Suprapubic skin (tissue), 4 donors: ENCODE results near the gene SETD4. TPM values are rescaled to one million over a fixed set of nuclear protein-coding genes. Genes with fewer than 3 reads are reported as not detected.

ENCODE experiments used
- DNase-seq, 2 donors: peaks; one replicate each; pipeline ENCODE4 v3.0.0-alpha.2; 2019; ENCODE audit warnings: low spot score in 2 of 2
- H3K27ac ChIP-seq: fragments of 200-600 bp; sonication (generic); one replicate; pipeline ENCODE4 v1.5.1; 2019
- H3K27me3 ChIP-seq: fragments of 200-600 bp; sonication (generic); one replicate; pipeline ENCODE4 v1.5.1; 2019
- H3K36me3 ChIP-seq: fragments of 200-600 bp; sonication (generic); one replicate; pipeline ENCODE4 v1.5.1; 2019
- H3K4me1 ChIP-seq: fragments of 200-600 bp; sonication (generic); one replicate; pipeline ENCODE4 v1.5.1; 2019
- H3K4me3 ChIP-seq: fragments of 200-600 bp; sonication (generic); one replicate; pipeline ENCODE4 v1.5.1; 2019; ENCODE audit warnings: mild to moderate bottlenecking
- H3K9me3 ChIP-seq: fragments of 200-600 bp; sonication (generic); one replicate; pipeline ENCODE4 v1.5.1; 2019
- EP300 ChIP-seq: sonication (generic); formaldehyde crosslinking; IDR thresholded peaks from one replicate; pipeline ENCODE4 v1.6.1; 2017; ENCODE audit warnings: antibody characterized with exemption
- POLR2A ChIP-seq, 2 donors: fragments of 450-650 bp; IDR thresholded peaks; one replicate each; pipeline ENCODE4 v1.6.1; 2017; ENCODE audit warnings: antibody characterized with exemption in 2 of 2, mild to moderate bottlenecking in 2 of 2, moderate library complexity in 2 of 2
- POLR2AphosphoS5 ChIP-seq, 3 donors: sonication (generic); formaldehyde crosslinking; IDR thresholded peaks; one replicate each; pipeline ENCODE4 v1.6.1; 2017; ENCODE audit warnings: antibody characterized with exemption in 3 of 3
- WGBS: methylation state at CpG from one replicate; pipeline ENCODE4 v1.1.5; 2018; 5-methylcytosine and 5-hydroxymethylcytosine counted together
- total RNA-seq, 4 donors: library from RNA; depleted of rRNA; stranded (reverse); fragments of >200 nt; gene quantifications; one replicate each; pipeline ENCODE4 v1.1.0, GENCODE V29; 2016
- TF ChIP-seq, protein P1 (sequence below), 2 donors: fragments of 200-600 bp in 1 of 2; fragments of 450-650 bp in 1 of 2; sonication (generic) in 1 of 2; IDR thresholded peaks; one replicate each; pipeline ENCODE4 v1.5.1; 2016 to 2019; ENCODE audit warnings: antibody characterized with exemption in 2 of 2, mild to moderate bottlenecking in 1 of 2, moderate library complexity in 1 of 2

The SETD4 gene
- total RNA-seq, 4 donors from 2014 or later, result 20.8 to 80.9 (median 26.5) TPM

DNA sequence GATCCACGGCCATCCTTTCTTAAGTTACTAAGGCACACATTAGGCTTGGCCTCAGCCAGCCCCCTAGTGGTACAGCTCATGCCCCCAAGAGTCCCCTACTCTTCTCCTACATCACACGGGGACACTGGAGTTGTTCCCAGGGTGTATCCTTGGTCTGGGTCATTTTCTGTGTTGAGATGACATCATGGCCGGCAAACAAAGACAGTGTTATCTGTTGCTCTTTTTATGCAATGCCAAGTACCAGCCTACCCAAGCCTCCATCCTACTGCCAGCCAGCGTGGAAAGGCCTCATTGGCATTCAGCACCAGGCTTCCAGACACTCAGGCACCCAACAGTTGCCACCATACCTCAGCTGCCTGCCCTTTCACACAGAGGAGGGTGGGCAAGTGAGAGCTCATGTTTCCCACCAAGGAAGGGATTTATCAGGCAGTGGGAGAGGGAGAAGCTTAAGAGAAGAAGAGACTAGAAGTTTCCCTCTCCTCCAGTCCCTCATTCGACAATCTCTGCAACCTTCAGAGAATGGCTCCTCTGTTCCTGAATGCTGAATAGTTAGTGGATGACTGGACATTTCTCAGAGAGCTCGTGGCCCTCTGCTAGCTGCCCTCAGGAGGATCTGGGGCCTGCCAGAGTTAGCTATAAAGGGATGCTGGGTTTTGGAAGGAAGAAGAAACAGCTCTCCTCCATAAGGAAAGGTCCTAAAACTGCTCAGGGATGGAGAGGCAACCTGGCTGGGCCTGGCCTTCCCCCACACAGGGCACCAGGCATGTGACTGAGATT lies 27.2 kb upstream of the SETD4 start:
- no peaks in the 10 kb centered on the region for H3K27me3 ChIP-seq
- DNase-seq, result no peak
- no peak overlapping the region for H3K4me3 ChIP-seq
- H3K36me3 ChIP-seq, result no peaks in the 10 kb centered on the region
- H3K4me1 ChIP-seq, result peaks cover 11% of the 10 kb centered on the region
- no peak overlapping the region for H3K27ac ChIP-seq
- no peaks in the 10 kb centered on the region for H3K9me3 ChIP-seq
- TF ChIP-seq POLR2A (IDR thresholded peaks at IDR 0.05), result no peak
- no peak for TF ChIP-seq EP300
- TF ChIP-seq, protein P1, sequence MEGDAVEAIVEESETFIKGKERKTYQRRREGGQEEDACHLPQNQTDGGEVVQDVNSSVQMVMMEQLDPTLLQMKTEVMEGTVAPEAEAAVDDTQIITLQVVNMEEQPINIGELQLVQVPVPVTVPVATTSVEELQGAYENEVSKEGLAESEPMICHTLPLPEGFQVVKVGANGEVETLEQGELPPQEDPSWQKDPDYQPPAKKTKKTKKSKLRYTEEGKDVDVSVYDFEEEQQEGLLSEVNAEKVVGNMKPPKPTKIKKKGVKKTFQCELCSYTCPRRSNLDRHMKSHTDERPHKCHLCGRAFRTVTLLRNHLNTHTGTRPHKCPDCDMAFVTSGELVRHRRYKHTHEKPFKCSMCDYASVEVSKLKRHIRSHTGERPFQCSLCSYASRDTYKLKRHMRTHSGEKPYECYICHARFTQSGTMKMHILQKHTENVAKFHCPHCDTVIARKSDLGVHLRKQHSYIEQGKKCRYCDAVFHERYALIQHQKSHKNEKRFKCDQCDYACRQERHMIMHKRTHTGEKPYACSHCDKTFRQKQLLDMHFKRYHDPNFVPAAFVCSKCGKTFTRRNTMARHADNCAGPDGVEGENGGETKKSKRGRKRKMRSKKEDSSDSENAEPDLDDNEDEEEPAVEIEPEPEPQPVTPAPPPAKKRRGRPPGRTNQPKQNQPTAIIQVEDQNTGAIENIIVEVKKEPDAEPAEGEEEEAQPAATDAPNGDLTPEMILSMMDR (IDR thresholded peaks at IDR 0.05), result no peak
- TF ChIP-seq POLR2AphosphoS5 (IDR thresholded peaks at IDR 0.05), result no peak
- 75% methylated on average over 6 of the region's 6 CpGs for WGBS

DNA sequence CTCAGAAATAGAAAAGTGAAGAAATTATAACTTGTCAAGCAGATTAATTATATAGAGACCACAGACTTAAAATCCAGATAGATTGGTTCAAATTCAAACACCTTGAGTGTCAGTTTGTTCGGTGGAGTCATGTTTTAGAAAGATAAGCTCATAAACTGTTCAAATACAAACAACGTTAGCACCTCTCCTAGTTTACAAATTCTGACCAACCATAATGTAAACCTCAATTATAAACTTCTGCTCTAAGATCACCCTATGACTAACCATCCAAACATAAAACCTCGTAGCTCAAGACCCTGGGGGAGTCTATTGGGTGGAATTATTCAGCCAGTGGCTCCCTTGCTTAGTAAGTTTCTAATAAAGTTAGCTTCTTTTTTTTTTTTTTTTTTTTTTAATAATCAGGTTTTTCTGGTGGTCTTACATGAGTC lies 21.9 kb upstream of the SETD4 start:
- Histone ChIP-seq H3K27me3 (no peaks in the 10 kb centered on the region), H3K4me1 (peaks cover 22% of the 10 kb centered on the region), H3K27ac (no peak overlapping the region), H3K9me3 (no peaks in the 10 kb centered on the region), H3K4me3 (no peak overlapping the region), H3K36me3 (no peaks in the 10 kb centered on the region)
- TF ChIP-seq EP300 (no peak), POLR2AphosphoS5 (IDR thresholded peaks at IDR 0.05) (no peak), POLR2A (IDR thresholded peaks at IDR 0.05) (no peak)
- TF ChIP-seq, protein P1 (IDR thresholded peaks at IDR 0.05), result no peak
- 95% methylated on average over 3 of the region's 3 CpGs for WGBS
- DNase-seq, result no peak

DNA sequence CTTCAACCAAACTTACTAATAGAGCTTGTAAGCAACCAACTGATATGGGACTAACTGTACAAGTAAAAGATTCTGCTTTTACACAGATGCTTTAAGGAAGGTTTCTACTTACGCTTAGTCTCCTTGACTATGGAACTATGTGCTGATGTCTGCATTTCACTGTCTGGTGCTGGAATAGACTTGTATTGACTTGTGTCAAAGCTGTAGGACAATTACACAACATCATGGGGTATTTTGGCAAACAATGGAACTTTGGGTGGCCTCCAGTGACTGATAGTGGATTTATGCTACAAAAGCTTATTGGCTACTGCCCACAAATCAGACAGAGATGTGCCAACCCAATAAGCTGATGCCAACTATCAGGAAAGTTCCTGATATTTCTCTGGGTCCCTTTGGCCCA lies 20.1 kb upstream of the SETD4 start:
- no peaks in the 10 kb centered on the region for H3K36me3 ChIP-seq
- no peaks in the 10 kb centered on the region for H3K9me3 ChIP-seq
- 63% methylated on average over 1 of the region's 1 CpG for WGBS
- H3K27me3 ChIP-seq, result no peaks in the 10 kb centered on the region
- H3K4me1 ChIP-seq, result peaks cover 36% of the 10 kb centered on the region
- TF ChIP-seq POLR2A (IDR thresholded peaks at IDR 0.05) (no peak), POLR2AphosphoS5 (IDR thresholded peaks at IDR 0.05) (peak in 1 of 3 donors; percentile 10)
- no peak for DNase-seq
- H3K4me3 ChIP-seq, result no peak overlapping the region
- H3K27ac ChIP-seq, result peak overlapping the region; percentile 70

DNA sequence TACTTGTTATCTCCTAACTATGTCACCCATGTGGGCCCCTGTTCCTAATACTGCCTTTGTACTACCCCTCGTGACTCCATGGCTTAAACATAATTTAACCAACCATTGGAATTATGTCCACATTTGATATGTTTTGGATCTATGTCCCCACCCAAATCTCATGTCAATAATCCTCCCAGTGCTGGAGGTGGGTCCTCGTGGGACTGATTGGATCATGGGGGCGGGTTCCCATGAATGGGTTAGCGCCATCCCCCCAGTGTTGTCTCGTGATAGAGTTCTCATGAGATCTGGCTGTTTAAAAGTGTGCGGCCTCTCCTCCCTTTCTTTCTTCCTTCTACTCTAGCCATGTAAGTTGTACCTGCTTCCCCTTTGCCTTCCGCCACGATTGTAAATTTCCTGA lies 19.3 kb upstream of the SETD4 start:
- no peaks in the 10 kb centered on the region for H3K36me3 ChIP-seq
- TF ChIP-seq POLR2AphosphoS5 (IDR thresholded peaks at IDR 0.05), result no peak
- TF ChIP-seq, protein P1 (IDR thresholded peaks at IDR 0.05), result no peak
- TF ChIP-seq POLR2A (IDR thresholded peaks at IDR 0.05), result no peak
- no peak for TF ChIP-seq EP300
- H3K4me1 ChIP-seq, result peaks cover 44% of the 10 kb centered on the region
- H3K27me3 ChIP-seq, result no peaks in the 10 kb centered on the region
- H3K4me3 ChIP-seq, result no peak overlapping the region
- DNase-seq, result no peak
- no peaks in the 10 kb centered on the region for H3K9me3 ChIP-seq
- peak overlapping the region; percentile 70 for H3K27ac ChIP-seq
- 85% methylated on average over 8 of the region's 8 CpGs for whole genome bisulfite sequencing

DNA sequence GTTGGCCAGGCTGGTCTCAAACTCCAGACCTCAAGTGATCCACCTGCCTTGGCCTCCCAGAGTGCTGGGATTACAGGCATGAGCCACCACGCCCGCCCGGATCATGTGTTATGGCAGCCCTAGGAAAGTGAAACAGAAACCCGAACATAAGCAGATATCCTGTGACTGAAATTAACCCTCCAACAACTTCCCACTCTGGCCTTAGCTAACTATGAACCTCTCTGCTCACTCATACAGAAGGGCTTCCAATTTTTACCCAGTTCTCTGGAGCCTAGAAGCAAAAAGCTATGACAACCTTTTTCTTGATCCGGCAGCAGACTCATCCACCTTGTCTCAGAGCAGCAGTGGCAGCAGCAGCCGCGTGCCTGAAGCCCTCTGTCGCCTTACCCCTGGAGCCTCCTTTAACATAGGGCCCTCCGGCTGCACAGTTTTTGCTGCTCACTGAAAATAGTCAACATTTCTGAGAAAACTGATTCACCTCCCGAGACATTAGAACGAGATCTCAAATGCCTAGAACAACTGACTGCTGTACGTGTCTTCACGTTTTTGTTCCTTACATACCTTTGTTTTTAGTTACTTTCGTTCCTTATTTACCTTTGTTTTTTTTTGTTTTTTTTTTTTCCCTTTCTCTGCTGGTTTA lies 18.8 kb upstream of the SETD4 start:
- Histone ChIP-seq H3K27ac (peak overlapping the region; percentile 70), H3K9me3 (no peaks in the 10 kb centered on the region), H3K36me3 (no peaks in the 10 kb centered on the region), H3K4me3 (no peak overlapping the region), H3K27me3 (no peaks in the 10 kb centered on the region), H3K4me1 (peaks cover 48% of the 10 kb centered on the region)
- 79% methylated on average over 14 of the region's 14 CpGs for WGBS
- TF ChIP-seq POLR2AphosphoS5 (IDR thresholded peaks at IDR 0.05) (no peak), POLR2A (IDR thresholded peaks at IDR 0.05) (no peak), EP300 (no peak)
- TF ChIP-seq, protein P1 (IDR thresholded peaks at IDR 0.05), result no peak
- no peak for DNase-seq
